Measurements from ENCODE around the gene AGRN. TPM values are rescaled to one million over a fixed set of nuclear protein-coding genes. Genes with fewer than 3 reads are reported as not detected.

Gene AGRN
- total RNA-seq, 1 experiment from 2014 or later, result 42.8 TPM

- DNase-seq (ENCODE audit: low read depth), result no peak
Observed at GRCh38 chr1:1035291-1035943, 15.5 kb downstream of the AGRN start.

GRCh38 chr1:1037366-1038327 is 17.7 kb downstream of the AGRN start:
- no peak for DNase-seq (ENCODE audit: low read depth)

GRCh38 chr1:1038694-1039093 is 18.8 kb downstream of the AGRN start:
- no peak for DNase-seq (ENCODE audit: low read depth)

GRCh38 chr1:1039145-1039910 is 19.4 kb downstream of the AGRN start:
- DNase-seq (ENCODE audit: low read depth), result no peak

- peak; percentile 67 for DNase-seq (ENCODE audit: low read depth)
Observed at GRCh38 chr1:1040004-1040991, 20.4 kb downstream of the AGRN start.

GRCh38 chr1:1041092-1041523 is 21.2 kb downstream of the AGRN start:
- DNase-seq (ENCODE audit: low read depth), result no peak

GRCh38 chr1:1041873-1042272 is 22.0 kb downstream of the AGRN start:
- no peak for DNase-seq (ENCODE audit: low read depth)

- no peak for DNase-seq (ENCODE audit: low read depth)
Observed at GRCh38 chr1:1042835-1043234, 22.9 kb downstream of the AGRN start.

- DNase-seq (ENCODE audit: low read depth), result no peak
Observed at GRCh38 chr1:1043411-1043810, 23.5 kb downstream of the AGRN start.

GRCh38 chr1:1043921-1044320 is 24.0 kb downstream of the AGRN start:
- DNase-seq (ENCODE audit: low read depth), result no peak

- DNase-seq (ENCODE audit: low read depth), result no peak
Observed at GRCh38 chr1:1044455-1045078, 24.6 kb downstream of the AGRN start.

GRCh38 chr1:1045129-1045528 is 25.2 kb downstream of the AGRN start:
- DNase-seq (ENCODE audit: low read depth), result no peak

- DNase-seq (ENCODE audit: low read depth), result no peak
Observed at GRCh38 chr1:1046243-1046642, 26.3 kb downstream of the AGRN start.

GRCh38 chr1:1046767-1047166 is 26.8 kb downstream of the AGRN start:
- DNase-seq (ENCODE audit: low read depth), result no peak

GRCh38 chr1:1047407-1047806 is 27.5 kb downstream of the AGRN start:
- DNase-seq (ENCODE audit: low read depth), result no peak

GRCh38 chr1:1047963-1048362 is 28.0 kb downstream of the AGRN start:
- no peak for DNase-seq (ENCODE audit: low read depth)

- no peak for DNase-seq (ENCODE audit: low read depth)
Observed at GRCh38 chr1:1048765-1049164, 28.8 kb downstream of the AGRN start.

- no peak for DNase-seq (ENCODE audit: low read depth)
Observed at GRCh38 chr1:1049318-1050165, 29.6 kb downstream of the AGRN start.

GRCh38 chr1:1050577-1051052 is 30.7 kb downstream of the AGRN start:
- DNase-seq (ENCODE audit: low read depth), result no peak

All from RPMI7951 (cell line).